K562 (cell line): Measurements from ENCODE around the gene KCND3. TPM values are rescaled to one million over a fixed set of nuclear protein-coding genes. Genes with fewer than 3 reads are reported as not detected.
A peak's percentile ranks its signal among the peaks of the same experiment; 100 is the strongest.

Source experiments
- ATAC-seq: fragments of 200-7000 bp; cut with Tn5 transposase; 3 replicates; pipeline ENCODE4 v1.9.1; 2020; ENCODE audit warnings: moderate library complexity
- BruUV-seq: library from RNA; stranded (reverse); fragments of 400-500 nt; replicated peaks from 2 replicates; lab custom pipeline; 2021; lab: Mats Ljungman, UMichigan
- CTCF ChIA-PET: fragments of 300-600 bp; formaldehyde crosslinking; extraction: SDS; loops from one replicate; lab custom pipeline; 2021; ENCODE audit warnings: low intra/inter-chr PET ratio; lab: Yijun Ruan, JAX
- POLR2A ChIA-PET: fragments of 300-600, 350-650 bp; sonication (Branson Sonifier 250); formaldehyde crosslinking; extraction: SDS; loops from one replicate; lab custom pipeline; 2021; ENCODE audit warnings: antibody characterized with exemption, inconsistent platforms; lab: Yijun Ruan, JAX
- DNase-seq, 4 experiments: peaks; one replicate each; pipeline versions ENCODE4 v3.0.0 to v3.0.0-alpha.2; 2011 to 2018; ENCODE audit warnings: low spot score in 3 of 4, mixed read lengths in 3 of 4; ENCODE audit errors: extremely low read depth in 1 of 4
- FAIRE-seq: peaks from 2 replicates; lab custom pipeline; 2011; peaks lifted over from hg19 to GRCh38; lab: Jason Lieb, UNC
- H2AFZ ChIP-seq: 2 replicates; pipeline ENCODE4 v1.6.0; 2011; ENCODE audit warnings: low read depth, low read length, control low read depth, inconsistent platforms
- H3K27ac ChIP-seq: fragments of 200-600 bp; 3 replicates; pipeline ENCODE4 v1.8.0; 2011; ENCODE audit warnings: low read depth, mild to moderate bottlenecking, control low read depth, inconsistent platforms, low read length, moderate library complexity, mixed read lengths; ENCODE audit errors: extremely low read depth
- H3K27me3 ChIP-seq, 2 experiments: fragments of 300-600 bp in 1 of 2; 2 replicates in 1 of 2; 3 replicates in 1 of 2; pipeline versions ENCODE4 v1.6.0 to v1.8.0; 2011; ENCODE audit warnings: inconsistent platforms in 2 of 2, low read length in 2 of 2, mild to moderate bottlenecking in 1 of 2, mixed read lengths in 1 of 2, moderate library complexity in 1 of 2; ENCODE audit not compliant: control insufficient read depth in 2 of 2, insufficient read depth in 2 of 2
- H3K36me3 ChIP-seq: fragments of 300-600 bp; 3 replicates; pipeline ENCODE4 v1.8.0; 2011; ENCODE audit warnings: mild to moderate bottlenecking, low read length, inconsistent platforms; ENCODE audit not compliant: control insufficient read depth, insufficient read depth
- H3K4me1 ChIP-seq, 2 experiments: fragments of 200-600 bp in 1 of 2; replicated peaks in 1 of 2; 2 replicates in 1 of 2; 3 replicates in 1 of 2; pipeline versions ENCODE4 v1.5.1 to v1.8.0; 2011; ENCODE audit warnings: inconsistent platforms in 2 of 2, low read length in 2 of 2, mild to moderate bottlenecking in 1 of 2, mixed read lengths in 1 of 2, moderate library complexity in 1 of 2; ENCODE audit not compliant: control insufficient read depth in 2 of 2, insufficient read depth in 2 of 2
- H3K4me2 ChIP-seq: 2 replicates; pipeline ENCODE4 v1.6.1; 2011; ENCODE audit warnings: low read length, control low read depth, inconsistent platforms, mixed read lengths; ENCODE audit not compliant: insufficient read depth
- H3K4me3 ChIP-seq: fragments of 200-600 bp; sonication (generic), shearing (Covaris generic); 2 replicates; pipeline ENCODE4 v1.5.1; 2016; ENCODE audit warnings: control low read depth, inconsistent platforms
- H3K79me2 ChIP-seq: fragments of 200-600 bp; 3 replicates; pipeline ENCODE4 v1.8.0; 2011; ENCODE audit warnings: low read length, inconsistent platforms; ENCODE audit not compliant: control insufficient read depth, insufficient read depth
- H3K9ac ChIP-seq, 2 experiments: 2 replicates each; pipeline versions ENCODE4 v1.6.0 to v1.6.1; 2011; ENCODE audit warnings: low read depth in 2 of 2, low read length in 2 of 2, control low read depth in 1 of 2, inconsistent platforms in 1 of 2, mild to moderate bottlenecking in 1 of 2, mixed read lengths in 1 of 2; ENCODE audit not compliant: insufficient read depth in 1 of 2
- H3K9me1 ChIP-seq: one replicate; pipeline ENCODE4 v1.6.0; 2011; ENCODE audit warnings: inconsistent platforms, mild to moderate bottlenecking, low read length, moderate library complexity; ENCODE audit not compliant: control insufficient read depth, insufficient read depth
- H3K9me3 ChIP-seq: replicated peaks from 2 replicates; pipeline ENCODE4 v1.5.1; 2011; ENCODE audit warnings: low read depth, low read length, inconsistent platforms; ENCODE audit not compliant: control insufficient read depth, insufficient read depth
- H4K20me1 ChIP-seq: replicated peaks from 2 replicates; pipeline ENCODE4 v1.6.1; 2011; ENCODE audit warnings: low read length, inconsistent platforms, mixed read lengths; ENCODE audit not compliant: control insufficient read depth, insufficient read depth
- ARNT ChIP-seq, 2 experiments: fragments of 450-650 bp; IDR thresholded peaks; 2 replicates each; pipeline ENCODE4 v1.6.1; 2016; ENCODE audit warnings: mild to moderate bottlenecking in 1 of 2
- BMI1 ChIP-seq: fragments of 150-350 bp; IDR thresholded peaks from 2 replicates; pipeline ENCODE4 v1.6.1; 2014; ENCODE audit warnings: low read length
- FOXA3 ChIP-seq, 2 experiments: fragments of 450-650 bp in 1 of 2; sonication (generic) in 1 of 2; formaldehyde crosslinking; IDR thresholded peaks in 1 of 2; conservative IDR thresholded peaks in 1 of 2; 2 replicates each; pipeline versions ENCODE4 v1.4.0 to v1.8.0; 2020 to 2022; ENCODE audit warnings: mild to moderate bottlenecking in 2 of 2, missing genetic modification reagents in 1 of 2
- HNRNPLL ChIP-seq: fragments of 200-400 bp; formaldehyde crosslinking; IDR thresholded peaks from 2 replicates; pipeline ENCODE4 v1.6.1; 2017; ENCODE audit warnings: low read length, low read depth, mild to moderate bottlenecking; ENCODE audit not compliant: poor library complexity, severe bottlenecking
- MXI1 ChIP-seq: IDR thresholded peaks from 2 replicates; pipeline ENCODE4 v1.6.1; 2011; ENCODE audit warnings: low read depth, mild to moderate bottlenecking, improper control_type of control experiment, low read length
- NFE2L1 ChIP-seq: fragments of 450-650 bp; IDR thresholded peaks from 2 replicates; pipeline ENCODE4 v1.6.1; 2016; ENCODE audit warnings: missing genetic modification characterization, low read depth, mild to moderate bottlenecking, missing compliant biosample characterization, moderate library complexity, borderline replicate concordance
- PCBP1 ChIP-seq: fragments of 200-400 bp; formaldehyde crosslinking; IDR thresholded peaks from 2 replicates; pipeline ENCODE4 v1.6.1; 2018; ENCODE audit warnings: mild to moderate bottlenecking, low read depth, low read length; ENCODE audit not compliant: poor library complexity, severe bottlenecking
- TAF15 ChIP-seq: fragments of 200-400 bp; formaldehyde crosslinking; IDR thresholded peaks from 2 replicates; pipeline ENCODE4 v1.6.1; 2017; ENCODE audit warnings: mild to moderate bottlenecking, low read depth, low read length, moderate library complexity
- ZNF253 ChIP-seq: fragments of 250-450 bp; sonication (Bioruptor Pico); conservative IDR thresholded peaks from 2 replicates; pipeline ENCODE4 v1.6.1; 2021; ENCODE audit warnings: mild to moderate bottlenecking
- ZNF57 ChIP-seq: fragments of 450-650 bp; formaldehyde crosslinking; IDR thresholded peaks from 2 replicates; pipeline ENCODE4 v1.4.0; 2020; ENCODE audit warnings: mild to moderate bottlenecking, moderate library complexity
- WGBS: fragments of 100-300 bp; shearing (Covaris generic); methylation state at CpG from one replicate; pipeline ENCODE4 v1.1.6; 2016; ENCODE audit warnings: low coverage, mixed read lengths; ENCODE audit not compliant: insufficient coverage; ENCODE audit errors: missing lambda C conversion rate; 5-methylcytosine and 5-hydroxymethylcytosine counted together
- in situ Hi-C: fragments of 300-500 bp; cut with MboI; formaldehyde crosslinking; loops from 4 replicates; pipeline ENCODE4 v1.15.0; 2018; ENCODE audit warnings: inconsistent platforms, mixed read lengths
- intact Hi-C: fragments of 100-400 bp; cut with micrococcal nuclease; formaldehyde crosslinking; loops from 2 replicates; pipeline ENCODE4 v1.14.2; 2022
- polyA plus RNA-seq, 8 experiments: library from polyadenylated mRNA; depleted of rRNA in 4 of 8; stranded (reverse) in 5 of 8; unstranded in 3 of 8; fragments of >200 nt; fragmentation: Nextera tagmentation in 2 of 8; fragmentation: Illumina TruSeq in 1 of 8; extraction: Ambion mirVana in 2 of 8; extraction: Trizol in 1 of 8; gene quantifications; 2 replicates each; pipeline versions ENCODE4 v1.2.1 to v1.2.3, GENCODE V29; 2011 to 2014; ENCODE audit warnings: inconsistent platforms in 1 of 8, missing spikeins in 1 of 8
- total RNA-seq, 7 experiments: library from RNA; depleted of rRNA in 6 of 7; stranded (reverse); fragments of >200 nt in 6 of 7; fragmentation: Illumina TruSeq in 2 of 7; extraction: Trizol in 2 of 7; gene quantifications; 2 replicates each; pipeline versions ENCODE4 v1.2.1 to v1.2.3, GENCODE V29; 2011 to 2021; ENCODE audit warnings: low replicate concordance in 1 of 7
- TF ChIP-seq, protein P1 (sequence below): sonication (generic); formaldehyde crosslinking; IDR thresholded peaks from 2 replicates; pipeline ENCODE4 v1.5.0; 2020; ENCODE audit warnings: missing genetic modification reagents
- TF ChIP-seq, protein P2 (sequence below): fragments of 250-450 bp; sonication (Bioruptor Pico); IDR thresholded peaks from 2 replicates; pipeline ENCODE4 v1.8.0; 2021; ENCODE audit warnings: mild to moderate bottlenecking, moderate library complexity
- TF ChIP-seq, protein P3 (sequence below): sonication (generic); formaldehyde crosslinking; IDR thresholded peaks from 2 replicates; pipeline ENCODE4 v1.8.0; 2023; ENCODE audit warnings: mild to moderate bottlenecking, missing genetic modification reagents
- TF ChIP-seq, protein P4 (sequence below): sonication (generic); formaldehyde crosslinking; IDR thresholded peaks from 2 replicates; pipeline ENCODE4 v1.8.0; 2022; ENCODE audit warnings: missing genetic modification reagents, mild to moderate bottlenecking, borderline replicate concordance

KCND3 gene
- total and polyA plus RNA-seq, 9 of the 15 experiments (the other 6 are each of a cell fraction or from before 2014, with no cell fraction given) = not detected

DNA sequence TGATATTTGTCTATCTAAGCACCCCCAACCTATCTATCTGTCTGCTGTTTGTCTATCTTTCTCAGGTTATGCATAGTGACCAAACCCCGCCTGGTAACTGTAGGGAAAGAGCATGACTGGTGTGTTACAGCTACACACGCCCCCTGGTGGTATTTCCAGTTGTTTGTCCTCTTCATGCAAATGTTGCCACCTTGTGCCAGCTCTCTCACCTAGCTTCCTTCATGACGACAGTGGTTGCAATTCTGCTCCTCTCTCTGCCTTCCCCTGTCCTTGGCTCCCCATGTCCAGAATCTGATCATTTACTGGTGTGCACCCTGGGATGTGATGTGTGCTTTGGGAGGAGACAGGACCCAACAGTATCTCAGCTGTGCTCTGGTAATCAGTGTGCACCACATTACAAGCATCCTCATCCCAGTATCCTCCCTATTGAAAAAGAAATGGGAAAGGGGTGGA is 242.2 kb downstream of the KCND3 start:
- peak; percentile 87 for FAIRE-seq
- peaks cover 0 to 13% of the 10 kb centered on the region in 2 experiments; a peak in 2 of 5 replicates for H3K4me1 ChIP-seq
- H3K9ac ChIP-seq = no peak overlapping the region
- POLR2A ChIA-PET = interaction anchor here (0.6 to 0.9 kb wide), 5 partner anchors 8 to 524 kb away, joined by 3 read pairs; partner anchors contain the start of gene INKA2
- no peak overlapping the region for H2AFZ ChIP-seq
- in situ Hi-C loops = no loop called here
- CTCF ChIA-PET = interaction anchor here (0.5 to 2.5 kb wide), 9 partner anchors 9 to 952 kb away, joined by 3 to 23 read pairs (median 4); no protein-coding TSS in a partner anchor
- peak; percentile 75 to 89 (median 79) for DNase-seq
- H3K36me3 ChIP-seq = no peaks in the 10 kb centered on the region
- no peak overlapping the region for H3K27ac ChIP-seq
- no peak overlapping the region for H3K4me2 ChIP-seq
- peaks cover 10 to 25% of the 10 kb centered on the region in 2 experiments for H3K27me3 ChIP-seq
- no peaks in the 10 kb centered on the region for H3K9me3 ChIP-seq
- 0% methylated on average over 3 of the region's 3 CpGs for WGBS
- no peaks in the 10 kb centered on the region for H3K79me2 ChIP-seq
- H3K4me3 ChIP-seq = no peak overlapping the region
- H3K9me1 ChIP-seq = no peaks in the 10 kb centered on the region
- no TSS peak for BruUV-seq
- peak; percentile 89 for ATAC-seq
- intact Hi-C loops = loop anchor here (1.0 to 5.0 kb wide), 2 partner anchors 32 to 85 kb away; no protein-coding TSS in a partner anchor
- peaks cover 3% of the 10 kb centered on the region; the same call in 1 of the 2 replicates for H4K20me1 ChIP-seq
- TF ChIP-seq, protein P1, sequence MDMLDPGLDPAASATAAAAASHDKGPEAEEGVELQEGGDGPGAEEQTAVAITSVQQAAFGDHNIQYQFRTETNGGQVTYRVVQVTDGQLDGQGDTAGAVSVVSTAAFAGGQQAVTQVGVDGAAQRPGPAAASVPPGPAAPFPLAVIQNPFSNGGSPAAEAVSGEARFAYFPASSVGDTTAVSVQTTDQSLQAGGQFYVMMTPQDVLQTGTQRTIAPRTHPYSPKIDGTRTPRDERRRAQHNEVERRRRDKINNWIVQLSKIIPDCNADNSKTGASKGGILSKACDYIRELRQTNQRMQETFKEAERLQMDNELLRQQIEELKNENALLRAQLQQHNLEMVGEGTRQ (CRISPR knock-in tag) = no peak
- 0 out of 4 replicates have a peak, but pooled peaks have one; percentile 23 to 64 for TF ChIP-seq ARNT (IDR thresholded peaks at IDR 0.05)
- TF ChIP-seq PCBP1 = no peak
- TF ChIP-seq ZNF253 (CRISPR knock-in tag) = no peak
- peak in 1 of 2 experiments; percentile 19; a peak in 2 of 4 replicates for TF ChIP-seq FOXA3 (CRISPR knock-in tag; conservative IDR thresholded peaks at IDR 0.05 in 1 of 2, IDR thresholded peaks at IDR 0.05 in 1 of 2)
- TF ChIP-seq, protein P2, sequence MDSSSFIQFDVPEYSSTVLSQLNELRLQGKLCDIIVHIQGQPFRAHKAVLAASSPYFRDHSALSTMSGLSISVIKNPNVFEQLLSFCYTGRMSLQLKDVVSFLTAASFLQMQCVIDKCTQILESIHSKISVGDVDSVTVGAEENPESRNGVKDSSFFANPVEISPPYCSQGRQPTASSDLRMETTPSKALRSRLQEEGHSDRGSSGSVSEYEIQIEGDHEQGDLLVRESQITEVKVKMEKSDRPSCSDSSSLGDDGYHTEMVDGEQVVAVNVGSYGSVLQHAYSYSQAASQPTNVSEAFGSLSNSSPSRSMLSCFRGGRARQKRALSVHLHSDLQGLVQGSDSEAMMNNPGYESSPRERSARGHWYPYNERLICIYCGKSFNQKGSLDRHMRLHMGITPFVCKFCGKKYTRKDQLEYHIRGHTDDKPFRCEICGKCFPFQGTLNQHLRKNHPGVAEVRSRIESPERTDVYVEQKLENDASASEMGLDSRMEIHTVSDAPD (CRISPR knock-in tag) = no peak
- no peak for TF ChIP-seq MXI1
- no peak for TF ChIP-seq ZNF57 (CRISPR knock-in tag)
- TF ChIP-seq NFE2L1 = no peak
- TF ChIP-seq TAF15 = no peak
- TF ChIP-seq BMI1 = no peak
- TF ChIP-seq, protein P3, sequence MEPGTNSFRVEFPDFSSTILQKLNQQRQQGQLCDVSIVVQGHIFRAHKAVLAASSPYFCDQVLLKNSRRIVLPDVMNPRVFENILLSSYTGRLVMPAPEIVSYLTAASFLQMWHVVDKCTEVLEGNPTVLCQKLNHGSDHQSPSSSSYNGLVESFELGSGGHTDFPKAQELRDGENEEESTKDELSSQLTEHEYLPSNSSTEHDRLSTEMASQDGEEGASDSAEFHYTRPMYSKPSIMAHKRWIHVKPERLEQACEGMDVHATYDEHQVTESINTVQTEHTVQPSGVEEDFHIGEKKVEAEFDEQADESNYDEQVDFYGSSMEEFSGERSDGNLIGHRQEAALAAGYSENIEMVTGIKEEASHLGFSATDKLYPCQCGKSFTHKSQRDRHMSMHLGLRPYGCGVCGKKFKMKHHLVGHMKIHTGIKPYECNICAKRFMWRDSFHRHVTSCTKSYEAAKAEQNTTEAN = no peak
- TF ChIP-seq HNRNPLL = no peak
- TF ChIP-seq, protein P4, sequence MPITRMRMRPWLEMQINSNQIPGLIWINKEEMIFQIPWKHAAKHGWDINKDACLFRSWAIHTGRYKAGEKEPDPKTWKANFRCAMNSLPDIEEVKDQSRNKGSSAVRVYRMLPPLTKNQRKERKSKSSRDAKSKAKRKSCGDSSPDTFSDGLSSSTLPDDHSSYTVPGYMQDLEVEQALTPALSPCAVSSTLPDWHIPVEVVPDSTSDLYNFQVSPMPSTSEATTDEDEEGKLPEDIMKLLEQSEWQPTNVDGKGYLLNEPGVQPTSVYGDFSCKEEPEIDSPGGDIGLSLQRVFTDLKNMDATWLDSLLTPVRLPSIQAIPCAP (CRISPR knock-in tag) = no peak
